ENCODE data around the gene PTPRO. TPM values are rescaled to one million over a fixed set of nuclear protein-coding genes. Genes with fewer than 3 reads are reported as not detected.

Gene PTPRO
- total RNA-seq, 1 donor from 2014 or later = 10.6 TPM

- TF ChIP-seq CTCF (IDR thresholded peaks at IDR 0.05) = no peak
- H3K27me3 ChIP-seq = no peaks in the 10 kb centered on the region
- no peak overlapping the region for H3K27ac ChIP-seq
- no peak for DNase-seq
- intact Hi-C loops (cut with DNase I) = no loop called here
- no peaks in the 10 kb centered on the region for H3K9me3 ChIP-seq
- no peaks in the 10 kb centered on the region for H3K36me3 ChIP-seq
- no peaks in the 10 kb centered on the region for H3K4me1 ChIP-seq
- H3K4me3 ChIP-seq = no peak overlapping the region
- ATAC-seq = peak; percentile 82
Measured at GRCh38 chr12:15544589-15544988, 222.3 kb downstream of the PTPRO start.

- no peaks in the 10 kb centered on the region for H3K9me3 ChIP-seq
- DNase-seq = no peak
- peak overlapping the region; percentile 26 for H3K27ac ChIP-seq
- no peaks in the 10 kb centered on the region for H3K4me1 ChIP-seq
- no peak overlapping the region for H3K4me3 ChIP-seq
- H3K36me3 ChIP-seq = no peaks in the 10 kb centered on the region
- intact Hi-C loops (cut with DNase I) = no loop called here
- ATAC-seq = peak; percentile 27
- no peak for TF ChIP-seq CTCF (IDR thresholded peaks at IDR 0.05)
- H3K27me3 ChIP-seq = no peaks in the 10 kb centered on the region
Measured at GRCh38 chr12:15545334-15545733, 223.0 kb downstream of the PTPRO start.

- no peaks in the 10 kb centered on the region for H3K27me3 ChIP-seq
- no peaks in the 10 kb centered on the region for H3K9me3 ChIP-seq
- H3K4me3 ChIP-seq = peak overlapping the region; percentile 29
- TF ChIP-seq CTCF (IDR thresholded peaks at IDR 0.05) = no peak
- H3K4me1 ChIP-seq = no peaks in the 10 kb centered on the region
- ATAC-seq = peak; percentile 49
- peak overlapping the region; percentile 77 for H3K27ac ChIP-seq
- intact Hi-C loops (cut with DNase I) = no loop called here
- no peak for DNase-seq
- H3K36me3 ChIP-seq = no peaks in the 10 kb centered on the region
Measured at GRCh38 chr12:15546102-15546701, 223.9 kb downstream of the PTPRO start.

- no peak for TF ChIP-seq CTCF (IDR thresholded peaks at IDR 0.05)
- Histone ChIP-seq H3K4me1 (no peaks in the 10 kb centered on the region), H3K27ac (peak overlapping the region; percentile 77), H3K36me3 (no peaks in the 10 kb centered on the region), H3K9me3 (no peaks in the 10 kb centered on the region), H3K4me3 (peak overlapping the region; percentile 29), H3K27me3 (no peaks in the 10 kb centered on the region)
- no peak for ATAC-seq
- intact Hi-C loops (cut with DNase I) = no loop called here
- DNase-seq = no peak
Measured at GRCh38 chr12:15547063-15547462, 224.8 kb downstream of the PTPRO start.

GRCh38 chr12:15547691-15548090, 225.4 kb downstream of the PTPRO start:
- H3K27ac ChIP-seq = peak overlapping the region; percentile 77
- ATAC-seq = peak; percentile 33

More at GRCh38 chr12:15547691-15548090, 225.4 kb downstream of the PTPRO start:
- DNase-seq = no peak
- no peak for TF ChIP-seq CTCF (IDR thresholded peaks at IDR 0.05)
- Histone ChIP-seq H3K36me3 (no peaks in the 10 kb centered on the region), H3K4me3 (peak overlapping the region; percentile 29), H3K9me3 (no peaks in the 10 kb centered on the region), H3K4me1 (no peaks in the 10 kb centered on the region), H3K27me3 (no peaks in the 10 kb centered on the region)
- intact Hi-C loops (cut with DNase I) = no loop called here
